ENCODE results near the gene ATXN1. TPM values are rescaled to one million over a fixed set of nuclear protein-coding genes. Genes with fewer than 3 reads are reported as not detected.

Gene ATXN1
- total and polyA plus RNA-seq, 2 of the 13 experiments (the other 11 are each of a cell fraction or from before 2014, with no cell fraction given) = 20.7 to 39.5 TPM

DNA sequence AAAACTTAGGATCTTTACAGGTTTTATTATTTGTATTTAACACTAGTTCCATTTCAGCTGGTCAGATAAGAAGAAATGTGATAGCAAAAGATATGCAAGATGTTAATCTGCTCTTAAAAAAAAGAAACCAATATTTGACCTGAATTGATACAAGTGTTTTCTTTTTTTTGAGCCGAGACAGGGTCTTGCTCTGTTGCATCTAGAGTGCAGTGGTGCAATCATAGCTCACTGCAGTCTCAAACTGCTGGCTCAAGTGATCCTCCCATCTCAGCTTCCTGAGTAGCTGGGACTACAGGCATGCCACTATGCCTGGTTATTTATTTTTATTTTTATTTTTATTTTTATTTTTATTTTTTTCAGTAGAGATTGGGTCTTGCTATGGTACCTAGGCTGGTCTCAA, 389.9 kb downstream of the ATXN1 start:
- H3K27ac ChIP-seq (ENCODE audit: extremely low read length, insufficient read depth, low read length) = no peak overlapping the region
- H3K4me3 ChIP-seq (replicated peaks in 1 of 3; ENCODE audit: insufficient read depth in 1 of 3, low read depth in 2 of 3, low read length in 3 of 3) = no peak overlapping the region
- ATAC-seq = no peak
- ChIA-PET POLR2A (no interaction called here), CTCF (ENCODE audit: low intra/inter-chr PET ratio, low total read pairs) (no interaction called here)
- intact Hi-C loops (cut with micrococcal nuclease; ENCODE audit: unreplicated experiment) (no loop called here), in situ Hi-C loops (cut with HindIII; ENCODE audit: extremely low pct_ligation_motif_present, low pct_unique_long_range_greater_than_20kb) (no loop called here)
- no peaks in the 10 kb centered on the region for H3K4me1 ChIP-seq (ENCODE audit: insufficient read depth, low read length)
- no peaks in the 10 kb centered on the region for H4K20me1 ChIP-seq (ENCODE audit: insufficient read depth, low read length)
- TF ChIP-seq, protein P1, sequence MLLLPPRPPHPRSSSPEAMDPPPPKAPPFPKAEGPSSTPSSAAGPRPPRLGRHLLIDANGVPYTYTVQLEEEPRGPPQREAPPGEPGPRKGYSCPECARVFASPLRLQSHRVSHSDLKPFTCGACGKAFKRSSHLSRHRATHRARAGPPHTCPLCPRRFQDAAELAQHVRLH (CRISPR knock-in tag; IDR thresholded peaks at IDR 0.05; ENCODE audit: borderline replicate concordance, low read depth) = no peak
- no peak for TF ChIP-seq FOXP1 (IDR thresholded peaks at IDR 0.05)
- TF ChIP-seq FOXP1 (CRISPR knock-in tag; IDR thresholded peaks at IDR 0.05) = no peak
- TF ChIP-seq HNRNPH1 (optimal IDR thresholded peaks at IDR 0.05; ENCODE audit: low read depth, low read length) = no peak
- TF ChIP-seq GTF3A (CRISPR knock-in tag; conservative IDR thresholded peaks at IDR 0.05) = no peak
- TF ChIP-seq NFKB2 (CRISPR knock-in tag; IDR thresholded peaks at IDR 0.05; ENCODE audit: borderline replicate concordance) = no peak
- no peak for TF ChIP-seq CAMTA2 (CRISPR knock-in tag; IDR thresholded peaks at IDR 0.05; ENCODE audit: borderline replicate concordance)
- TF ChIP-seq, protein P2, sequence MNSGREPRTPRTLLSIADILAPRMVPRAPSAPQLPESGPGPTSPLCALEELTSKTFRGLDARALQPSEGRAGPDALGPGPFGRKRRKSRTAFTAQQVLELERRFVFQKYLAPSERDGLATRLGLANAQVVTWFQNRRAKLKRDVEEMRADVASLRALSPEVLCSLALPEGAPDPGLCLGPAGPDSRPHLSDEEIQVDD (CRISPR knock-in tag; IDR thresholded peaks at IDR 0.05; ENCODE audit: borderline replicate concordance) = no peak
- no peak for TF ChIP-seq IKZF1 (IDR thresholded peaks at IDR 0.05)
- no peak for TF ChIP-seq ZNF382 (CRISPR knock-in tag; IDR thresholded peaks at IDR 0.05; ENCODE audit: borderline replicate concordance)
- TF ChIP-seq, protein P3, sequence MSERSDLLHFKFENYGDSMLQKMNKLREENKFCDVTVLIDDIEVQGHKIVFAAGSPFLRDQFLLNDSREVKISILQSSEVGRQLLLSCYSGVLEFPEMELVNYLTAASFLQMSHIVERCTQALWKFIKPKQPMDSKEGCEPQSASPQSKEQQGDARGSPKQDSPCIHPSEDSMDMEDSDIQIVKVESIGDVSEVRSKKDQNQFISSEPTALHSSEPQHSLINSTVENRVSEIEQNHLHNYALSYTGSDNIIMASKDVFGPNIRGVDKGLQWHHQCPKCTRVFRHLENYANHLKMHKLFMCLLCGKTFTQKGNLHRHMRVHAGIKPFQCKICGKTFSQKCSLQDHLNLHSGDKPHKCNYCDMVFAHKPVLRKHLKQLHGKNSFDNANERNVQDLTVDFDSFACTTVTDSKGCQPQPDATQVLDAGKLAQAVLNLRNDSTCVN (CRISPR knock-in tag; IDR thresholded peaks at IDR 0.05; ENCODE audit: borderline replicate concordance) = no peak
- TF ChIP-seq TAF15 (IDR thresholded peaks at IDR 0.05; ENCODE audit: low read depth, low read length, poor library complexity, severe bottlenecking) = no peak
- no peak for TF ChIP-seq ETV6 (CRISPR knock-in tag; conservative IDR thresholded peaks at IDR 0.05)
- TF ChIP-seq, protein P4, sequence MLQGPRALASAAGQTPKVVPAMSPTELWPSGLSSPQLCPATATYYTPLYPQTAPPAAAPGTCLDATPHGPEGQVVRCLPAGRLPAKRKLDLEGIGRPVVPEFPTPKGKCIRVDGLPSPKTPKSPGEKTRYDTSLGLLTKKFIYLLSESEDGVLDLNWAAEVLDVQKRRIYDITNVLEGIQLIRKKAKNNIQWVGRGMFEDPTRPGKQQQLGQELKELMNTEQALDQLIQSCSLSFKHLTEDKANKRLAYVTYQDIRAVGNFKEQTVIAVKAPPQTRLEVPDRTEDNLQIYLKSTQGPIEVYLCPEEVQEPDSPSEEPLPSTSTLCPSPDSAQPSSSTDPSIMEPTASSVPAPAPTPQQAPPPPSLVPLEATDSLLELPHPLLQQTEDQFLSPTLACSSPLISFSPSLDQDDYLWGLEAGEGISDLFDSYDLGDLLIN (CRISPR knock-in tag; IDR thresholded peaks at IDR 0.05; ENCODE audit: borderline replicate concordance) = no peak
- TF ChIP-seq FOXA1 (IDR thresholded peaks at IDR 0.05) = no peak
- no peak for TF ChIP-seq FOXA1 (CRISPR knock-in tag; IDR thresholded peaks at IDR 0.05)
- TF ChIP-seq YY1 (IDR thresholded peaks at IDR 0.05; ENCODE audit: insufficient read depth, insufficient replicate concordance, low read depth, low read length) = no peak
- TF ChIP-seq GATA4 (IDR thresholded peaks at IDR 0.05; ENCODE audit: borderline replicate concordance, low read depth) = no peak
- no peak for TF ChIP-seq POLR2AphosphoS2 (IDR thresholded peaks at IDR 0.05; ENCODE audit: low read depth, low read length)
- TF ChIP-seq, protein P5, sequence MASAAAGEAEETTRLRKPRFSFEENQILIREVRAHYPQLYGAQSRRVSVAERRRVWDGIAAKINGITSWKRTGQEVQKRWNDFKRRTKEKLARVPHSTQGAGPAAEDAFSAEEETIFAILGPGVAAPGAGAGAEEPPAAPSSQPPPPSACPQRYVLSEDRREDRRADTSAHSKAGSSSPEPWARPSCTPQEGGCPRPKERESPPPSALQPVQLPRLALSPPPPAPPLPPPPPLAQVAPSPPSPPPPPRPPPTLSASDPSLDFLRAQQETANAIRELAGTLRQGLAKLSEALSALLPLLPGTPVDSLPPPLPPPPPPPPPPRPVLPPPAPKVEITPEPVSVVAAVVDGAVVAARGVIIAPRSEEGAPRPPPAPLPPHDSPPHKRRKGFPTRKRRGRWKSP (CRISPR knock-in tag; IDR thresholded peaks at IDR 0.05) = no peak
- TF ChIP-seq CHCHD3 (CRISPR knock-in tag; IDR thresholded peaks at IDR 0.05) = no peak
- TF ChIP-seq, protein P6, sequence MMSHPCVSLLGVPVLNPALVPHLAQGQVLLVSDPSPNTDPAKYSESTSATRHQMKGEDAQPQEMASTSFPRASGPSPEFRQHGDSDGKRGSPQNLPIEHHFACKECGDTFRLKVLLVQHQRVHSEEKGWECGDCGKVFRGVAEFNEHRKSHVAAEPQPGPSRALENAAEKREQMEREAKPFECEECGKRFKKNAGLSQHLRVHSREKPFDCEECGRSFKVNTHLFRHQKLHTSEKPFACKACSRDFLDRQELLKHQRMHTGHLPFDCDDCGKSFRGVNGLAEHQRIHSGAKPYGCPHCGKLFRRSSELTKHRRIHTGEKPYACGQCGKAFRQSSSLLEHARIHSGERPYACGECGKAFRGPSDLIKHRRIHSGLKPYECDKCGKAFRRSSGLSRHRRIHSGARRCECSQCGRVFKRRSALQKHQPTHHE (CRISPR knock-in tag; IDR thresholded peaks at IDR 0.05; ENCODE audit: borderline replicate concordance) = no peak
- no peak overlapping the region for H2AFZ ChIP-seq (ENCODE audit: low read length)
- 100% methylated on average over 1 of the region's 1 CpG for WGBS (ENCODE audit: low lambda C conversion rate)
- H3K9me3 ChIP-seq (ENCODE audit: low read length) = no peaks in the 10 kb centered on the region
- no peak overlapping the region for H3K4me2 ChIP-seq (ENCODE audit: low read depth, low read length)
- H3K36me3 ChIP-seq (replicated peaks in 1 of 2; ENCODE audit: control insufficient read depth in 1 of 2, insufficient read depth in 2 of 2, low read length in 2 of 2) = no peaks in the 10 kb centered on the region; a peak in 2 of 5 replicates
- BruUV-seq (replicated peaks) = no TSS peak
- no peak for FAIRE-seq
- DNase-seq (ENCODE audit: low spot score) = no peak
- no peak overlapping the region for H3K9ac ChIP-seq (ENCODE audit: insufficient read depth, low read depth, low read length)
- no peaks in the 10 kb centered on the region for H3K79me2 ChIP-seq (ENCODE audit: insufficient read depth, low read length)
- no peaks in the 10 kb centered on the region for H3K27me3 ChIP-seq (ENCODE audit: control insufficient read depth in 1 of 2, insufficient read depth in 2 of 2, low read length in 2 of 2)
